Nephron (organoid): ENCODE data around the gene SSUH2.
A peak's percentile ranks its signal among the peaks of the same experiment; 100 is the strongest.
"Not testable (repeated sequence)": the region's sequence is repeated elsewhere in the genome, so short reads cannot be mapped to it uniquely, and the experiment has no call there.

ENCODE experiments used
- H3K27ac Mint-ChIP-seq, 3 experiments: 2 replicates each; pipeline ENCODE4 v1.8.0; 2020; ENCODE audit warnings: mixed read lengths in 3 of 3, mild to moderate bottlenecking in 2 of 3, moderate library complexity in 1 of 3
- H3K27me3 Mint-ChIP-seq: 2 replicates; pipeline ENCODE4 v1.8.0; 2021; ENCODE audit warnings: low read depth, mild to moderate bottlenecking, moderate library complexity, mixed read lengths
- H3K36me3 Mint-ChIP-seq: 2 replicates; pipeline ENCODE4 v1.8.0; 2020; ENCODE audit warnings: low read depth, mixed read lengths
- H3K4me1 Mint-ChIP-seq: 2 replicates; pipeline ENCODE4 v1.8.0; 2020; ENCODE audit warnings: mixed read lengths
- H3K4me3 Mint-ChIP-seq, 3 experiments: 2 replicates each; pipeline ENCODE4 v1.8.0; 2020; ENCODE audit warnings: mild to moderate bottlenecking in 3 of 3, mixed read lengths in 3 of 3, moderate library complexity in 2 of 3
- H3K9me3 Mint-ChIP-seq: 2 replicates; pipeline ENCODE4 v1.8.0; 2020; ENCODE audit warnings: mixed read lengths
- CTCF ChIP-seq, 3 experiments: fragments of 200-600 bp; sonication (generic); IDR thresholded peaks; one replicate each; pipeline ENCODE4 v1.5.0; 2021; ENCODE audit warnings: antibody characterized with exemption in 3 of 3; ENCODE audit not compliant: unreplicated experiment in 3 of 3

The SSUH2 gene, protein sequence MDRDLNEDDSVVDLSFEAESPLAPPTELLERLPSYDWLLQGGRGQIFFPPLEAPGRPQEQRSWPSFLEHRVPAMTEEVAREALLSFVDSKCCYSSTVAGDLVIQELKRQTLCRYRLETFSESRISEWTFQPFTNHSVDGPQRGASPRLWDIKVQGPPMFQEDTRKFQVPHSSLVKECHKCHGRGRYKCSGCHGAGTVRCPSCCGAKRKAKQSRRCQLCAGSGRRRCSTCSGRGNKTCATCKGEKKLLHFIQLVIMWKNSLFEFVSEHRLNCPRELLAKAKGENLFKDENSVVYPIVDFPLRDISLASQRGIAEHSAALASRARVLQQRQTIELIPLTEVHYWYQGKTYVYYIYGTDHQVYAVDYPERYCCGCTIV

DNA sequence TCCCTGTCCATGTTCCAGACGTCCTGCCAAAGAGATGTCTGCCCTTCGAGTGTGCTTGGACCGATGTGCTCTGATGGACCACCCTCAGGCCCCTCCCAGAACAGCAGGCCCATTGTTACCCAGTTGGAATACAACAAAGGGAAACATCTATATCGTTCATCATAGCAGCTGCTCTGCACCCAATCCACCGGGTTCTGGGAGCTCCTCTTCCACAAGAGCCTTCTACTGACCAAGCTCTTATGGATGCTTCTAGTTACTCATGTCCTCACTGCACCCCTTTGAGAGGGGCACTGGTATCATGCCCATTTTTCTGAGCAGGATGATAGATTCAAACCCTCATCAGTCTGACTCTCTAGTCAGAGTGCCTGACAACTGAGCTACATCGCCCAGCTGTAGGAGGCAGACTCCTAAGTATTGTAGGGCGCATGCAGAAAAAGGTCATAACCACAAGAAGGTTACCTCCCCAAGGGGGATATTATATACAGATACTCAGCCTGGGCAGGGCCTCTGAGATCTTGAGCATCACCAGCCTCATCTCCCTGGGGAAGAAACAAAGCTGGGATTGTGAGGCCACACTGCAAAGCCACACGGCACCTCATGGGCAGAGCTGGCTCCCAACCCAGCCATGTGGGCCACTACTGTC is at the start of gene SSUH2:
Gene SSUH2, minus strand, starts transcription at position 51 of the 643 bp plus-strand sequence. Its CDS starts 40 bp downstream, at position 11.
- no peaks in the 10 kb centered on the region for H3K9me3 Mint-ChIP-seq
- H3K4me3 Mint-ChIP-seq = no peak within 1 kb of the TSS
- no peaks in the 10 kb centered on the region for H3K36me3 Mint-ChIP-seq
- peak within 1 kb of the TSS in 1 of 3 experiments; percentile 1 for H3K27ac Mint-ChIP-seq
- TF ChIP-seq CTCF (IDR thresholded peaks at IDR 0.05; ENCODE audit: unreplicated experiment in 3 of 3) = no peak
- H3K4me1 Mint-ChIP-seq = peaks cover 16% of the 10 kb centered on the region
- H3K27me3 Mint-ChIP-seq = peaks cover 8% of the 10 kb centered on the region

GRCh38 chr3:8691295-8691694 is 46.7 kb upstream of the SSUH2 start:
- H3K4me1 Mint-ChIP-seq, H3K9me3 Mint-ChIP-seq, H3K27ac Mint-ChIP-seq, H3K27me3 Mint-ChIP-seq, H3K36me3 Mint-ChIP-seq, H3K4me3 Mint-ChIP-seq: not testable (repeated sequence)

- not testable (repeated sequence) for H3K36me3 Mint-ChIP-seq, H3K9me3 Mint-ChIP-seq, H3K4me1 Mint-ChIP-seq, H3K27ac Mint-ChIP-seq, H3K4me3 Mint-ChIP-seq
- H3K27me3 Mint-ChIP-seq = peaks cover 11% of the 10 kb centered on the region
Measured at GRCh38 chr3:8684992-8685391, 40.4 kb upstream of the SSUH2 start.

DNA sequence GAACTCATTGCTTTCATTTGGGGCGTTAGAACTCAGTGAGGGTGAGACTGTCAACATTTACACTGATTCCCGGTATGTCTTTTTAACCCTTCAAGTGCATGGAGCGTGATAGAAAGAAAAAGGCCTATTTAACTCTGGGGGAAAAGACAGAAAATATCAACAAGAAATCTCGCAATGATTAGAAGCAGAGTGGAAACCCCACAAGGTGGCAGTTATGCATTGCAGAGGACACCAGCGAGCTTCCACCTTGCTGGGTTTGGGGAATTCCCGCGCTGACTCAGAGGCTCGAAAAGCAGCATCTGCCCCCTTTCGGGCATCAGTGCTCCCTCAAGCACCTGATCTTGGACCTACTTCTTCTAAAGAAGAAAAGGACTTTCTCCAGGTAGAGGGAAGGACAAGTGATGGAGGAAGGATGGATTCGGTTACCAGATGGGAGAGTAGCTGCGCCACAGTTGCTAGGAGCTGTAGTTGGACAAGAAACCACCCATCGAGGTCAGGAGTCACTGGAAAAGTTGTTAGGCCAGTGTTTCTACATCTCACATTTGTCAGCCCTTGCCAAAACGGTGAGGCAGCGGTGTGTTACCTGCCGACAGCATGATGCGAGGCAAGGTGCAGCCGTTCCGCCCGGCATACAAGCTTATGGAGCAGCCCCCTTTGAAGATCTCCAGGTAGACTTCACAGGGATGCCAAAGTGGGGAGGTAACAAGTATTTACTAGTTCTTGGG is 38.4 kb upstream of the SSUH2 start:
- not testable (repeated sequence) for H3K36me3 Mint-ChIP-seq

GRCh38 chr3:8681881-8682538 is 37.4 kb upstream of the SSUH2 start:
- H3K27me3 Mint-ChIP-seq = peaks cover 11% of the 10 kb centered on the region
- H3K4me1 Mint-ChIP-seq, H3K4me3 Mint-ChIP-seq, H3K27ac Mint-ChIP-seq, H3K36me3 Mint-ChIP-seq, H3K9me3 Mint-ChIP-seq: not testable (repeated sequence)

More for the DNA sequence above, 38.4 kb upstream of the SSUH2 start:
- H3K27ac Mint-ChIP-seq, H3K9me3 Mint-ChIP-seq, H3K4me1 Mint-ChIP-seq, H3K4me3 Mint-ChIP-seq: not testable (repeated sequence)
- peaks cover 11% of the 10 kb centered on the region for H3K27me3 Mint-ChIP-seq

DNA sequence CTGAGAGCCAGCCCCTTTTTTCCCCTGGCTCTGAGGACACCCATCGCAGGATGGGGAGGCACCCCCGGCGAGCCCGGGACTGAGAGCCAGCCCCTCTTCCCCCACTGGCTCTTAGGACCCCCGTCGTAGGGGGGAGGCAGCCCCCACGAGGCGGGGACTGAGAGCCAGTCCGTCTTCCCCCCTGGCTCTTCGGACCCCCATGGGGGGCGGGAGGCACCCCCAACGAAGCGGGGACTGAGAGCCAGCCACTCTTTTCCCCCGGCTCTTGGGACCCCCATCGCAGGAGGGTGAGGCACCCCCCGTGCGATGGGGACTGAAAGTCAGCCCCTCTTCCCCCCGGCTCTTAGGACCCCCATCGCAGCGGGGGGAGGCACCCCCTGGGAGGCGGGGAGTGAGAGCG is 36.8 kb upstream of the SSUH2 start:
- H3K4me3 Mint-ChIP-seq = no peak overlapping the region
- H3K9me3 Mint-ChIP-seq = no peaks in the 10 kb centered on the region
- H3K27ac Mint-ChIP-seq = no peak overlapping the region
- TF ChIP-seq CTCF (IDR thresholded peaks at IDR 0.05; ENCODE audit: unreplicated experiment in 3 of 3) = no peak
- peaks cover 5% of the 10 kb centered on the region for H3K4me1 Mint-ChIP-seq
- H3K36me3 Mint-ChIP-seq = no peaks in the 10 kb centered on the region
- H3K27me3 Mint-ChIP-seq = peaks cover 11% of the 10 kb centered on the region

- H3K36me3 Mint-ChIP-seq, H3K4me1 Mint-ChIP-seq, H3K9me3 Mint-ChIP-seq, H3K4me3 Mint-ChIP-seq, H3K27ac Mint-ChIP-seq: not testable (repeated sequence)
- peaks cover 14% of the 10 kb centered on the region for H3K27me3 Mint-ChIP-seq
Measured at GRCh38 chr3:8679817-8680553, 35.4 kb upstream of the SSUH2 start.

DNA sequence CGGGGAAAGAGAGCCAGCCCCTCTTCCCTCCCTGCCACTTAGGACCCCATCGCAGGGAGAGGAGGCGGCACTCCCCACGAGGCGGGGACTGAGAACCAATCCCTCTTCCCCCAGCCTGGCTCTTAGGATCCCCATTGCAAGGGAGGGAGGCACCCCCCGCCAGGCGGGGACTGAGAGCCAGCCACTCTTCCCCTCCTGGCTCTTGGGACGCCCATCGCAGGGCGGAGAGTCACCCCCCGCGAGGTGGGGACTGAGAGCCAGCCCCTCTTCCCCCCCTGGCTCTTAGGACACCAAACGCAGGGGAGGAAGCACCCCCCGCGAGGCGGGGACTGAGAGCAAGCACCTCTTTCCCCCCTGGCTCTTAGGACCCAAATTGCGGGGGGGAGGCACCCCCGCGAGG is 34.2 kb upstream of the SSUH2 start:
- H3K36me3 Mint-ChIP-seq = no peaks in the 10 kb centered on the region
- H3K27ac Mint-ChIP-seq = no peak overlapping the region
- peaks cover 9% of the 10 kb centered on the region for H3K27me3 Mint-ChIP-seq
- H3K4me3 Mint-ChIP-seq = no peak overlapping the region
- no peak for TF ChIP-seq CTCF (IDR thresholded peaks at IDR 0.05; ENCODE audit: unreplicated experiment in 3 of 3)
- peaks cover 5% of the 10 kb centered on the region for H3K4me1 Mint-ChIP-seq
- H3K9me3 Mint-ChIP-seq = no peaks in the 10 kb centered on the region

GRCh38 chr3:8677258-8677657 is 32.7 kb upstream of the SSUH2 start:
- H3K27me3 Mint-ChIP-seq, H3K27ac Mint-ChIP-seq, H3K36me3 Mint-ChIP-seq, H3K9me3 Mint-ChIP-seq, H3K4me3 Mint-ChIP-seq, H3K4me1 Mint-ChIP-seq: not testable (repeated sequence)

DNA sequence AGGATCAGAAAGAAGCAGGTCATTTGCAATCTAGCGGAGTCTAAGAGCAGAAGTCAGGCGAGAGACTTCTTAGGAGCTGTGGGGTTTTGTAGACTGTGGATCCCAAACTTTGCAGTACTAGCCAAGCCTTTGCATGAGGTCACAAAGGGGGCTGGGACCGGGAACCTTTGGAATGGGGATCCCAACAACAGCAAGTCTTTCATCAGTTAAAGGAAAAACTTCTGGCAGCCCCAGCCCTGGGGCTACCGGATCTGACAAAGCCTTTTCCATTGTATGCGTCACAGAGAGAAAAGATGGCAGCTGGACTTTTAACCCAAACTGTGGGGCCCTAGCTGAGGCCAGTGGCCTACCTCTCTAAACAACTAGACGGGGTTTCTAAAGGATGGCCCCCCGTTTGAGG is 31.0 kb upstream of the SSUH2 start:
- H3K4me1 Mint-ChIP-seq, H3K4me3 Mint-ChIP-seq, H3K36me3 Mint-ChIP-seq, H3K9me3 Mint-ChIP-seq, H3K27ac Mint-ChIP-seq, H3K27me3 Mint-ChIP-seq: not testable (repeated sequence)
